OCI-LY1 (cell line): ENCODE data around the gene CTDSPL.

Experiments
- EZH2 ChIP-seq: fragments of 200-600 bp; sonication (generic), shearing (Covaris generic); IDR thresholded peaks from 2 replicates; pipeline ENCODE4 v1.8.0; 2017; ENCODE audit warnings: borderline replicate concordance, mixed run types, mild to moderate bottlenecking, antibody characterized with exemption, low read length, moderate library complexity, mixed read lengths
- TF ChIP-seq, protein P1 (sequence below): fragments of 200-600 bp; sonication (generic), shearing (Covaris generic); IDR thresholded peaks from 2 replicates; pipeline ENCODE4 v1.5.1; 2017; ENCODE audit warnings: mild to moderate bottlenecking, antibody characterized with exemption, low read length, moderate library complexity, mixed read lengths

DNA sequence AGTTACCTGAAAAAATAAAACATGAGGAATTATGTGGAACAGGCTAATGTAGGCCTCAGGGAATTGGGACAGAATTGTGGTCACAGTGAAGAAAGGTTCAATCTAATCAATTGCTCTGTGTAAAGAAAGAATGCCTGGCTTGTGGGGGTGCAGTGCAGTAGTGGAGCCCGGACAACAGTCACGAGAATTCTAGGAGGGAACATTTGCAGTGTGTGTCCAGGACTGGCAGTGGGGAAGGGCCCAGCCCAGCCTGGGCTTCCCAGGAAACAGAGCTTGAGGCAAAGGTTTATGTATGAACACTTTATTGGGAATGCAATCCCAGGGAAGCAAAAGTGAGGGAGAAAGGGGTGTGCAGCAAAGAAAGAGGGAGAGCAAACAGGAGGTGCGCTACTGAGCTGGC, 29.2 kb upstream of the CTDSPL start:
- TF ChIP-seq, protein P1, sequence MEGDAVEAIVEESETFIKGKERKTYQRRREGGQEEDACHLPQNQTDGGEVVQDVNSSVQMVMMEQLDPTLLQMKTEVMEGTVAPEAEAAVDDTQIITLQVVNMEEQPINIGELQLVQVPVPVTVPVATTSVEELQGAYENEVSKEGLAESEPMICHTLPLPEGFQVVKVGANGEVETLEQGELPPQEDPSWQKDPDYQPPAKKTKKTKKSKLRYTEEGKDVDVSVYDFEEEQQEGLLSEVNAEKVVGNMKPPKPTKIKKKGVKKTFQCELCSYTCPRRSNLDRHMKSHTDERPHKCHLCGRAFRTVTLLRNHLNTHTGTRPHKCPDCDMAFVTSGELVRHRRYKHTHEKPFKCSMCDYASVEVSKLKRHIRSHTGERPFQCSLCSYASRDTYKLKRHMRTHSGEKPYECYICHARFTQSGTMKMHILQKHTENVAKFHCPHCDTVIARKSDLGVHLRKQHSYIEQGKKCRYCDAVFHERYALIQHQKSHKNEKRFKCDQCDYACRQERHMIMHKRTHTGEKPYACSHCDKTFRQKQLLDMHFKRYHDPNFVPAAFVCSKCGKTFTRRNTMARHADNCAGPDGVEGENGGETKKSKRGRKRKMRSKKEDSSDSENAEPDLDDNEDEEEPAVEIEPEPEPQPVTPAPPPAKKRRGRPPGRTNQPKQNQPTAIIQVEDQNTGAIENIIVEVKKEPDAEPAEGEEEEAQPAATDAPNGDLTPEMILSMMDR = no peak
- TF ChIP-seq EZH2 = no peak
